Smooth muscle cell (in vitro differentiated cells): Measurements from ENCODE around the gene ROS1. TPM values are rescaled to one million over a fixed set of nuclear protein-coding genes. Genes with fewer than 3 reads are reported as not detected.
A peak's percentile ranks its signal among the peaks of the same experiment; 100 is the strongest.
"Not testable (repeated sequence)": the region's sequence is repeated elsewhere in the genome, so short reads cannot be mapped to it uniquely, and the experiment has no call there.

Experiments
- DNase-seq: peaks from one replicate; lab custom pipeline; 2025; ENCODE audit not compliant: unreplicated experiment; lab: John Stamatoyannopoulos, UW
- H2AFZ ChIP-seq: fragments of 200-600 bp; sonication (generic); 2 replicates; pipeline ENCODE4 v1.6.0; 2016; ENCODE audit warnings: antibody characterized with exemption, low read depth, mild to moderate bottlenecking
- H3F3A ChIP-seq: fragments of 200-600 bp; sonication (generic); 2 replicates; pipeline ENCODE4 v1.6.0; 2017; ENCODE audit warnings: antibody characterized with exemption, low read depth
- H3K27ac ChIP-seq: fragments of 200-600 bp; sonication (generic); 2 replicates; pipeline ENCODE4 v1.5.1; 2016; ENCODE audit warnings: low read depth, mild to moderate bottlenecking
- H3K27me3 ChIP-seq: fragments of 200-600 bp; sonication (generic); 2 replicates; pipeline ENCODE4 v1.6.1; 2016; ENCODE audit warnings: low read depth, mild to moderate bottlenecking
- H3K36me3 ChIP-seq: fragments of 200-600 bp; sonication (generic); 2 replicates; pipeline ENCODE4 v1.5.1; 2016; ENCODE audit warnings: low read depth
- H3K4me1 ChIP-seq: fragments of 200-600 bp; sonication (generic); 2 replicates; pipeline ENCODE4 v1.5.1; 2016; ENCODE audit warnings: low read depth
- H3K4me2 ChIP-seq: fragments of 200-600 bp; sonication (generic); 2 replicates; pipeline ENCODE4 v1.6.0; 2016; ENCODE audit warnings: mild to moderate bottlenecking
- H3K4me3 ChIP-seq: fragments of 200-600 bp; sonication (generic); 2 replicates; pipeline ENCODE4 v1.5.1; 2016; ENCODE audit warnings: mild to moderate bottlenecking
- H3K79me2 ChIP-seq: fragments of 200-600 bp; sonication (generic); 2 replicates; pipeline ENCODE4 v1.6.0; 2016; ENCODE audit warnings: low read depth, mild to moderate bottlenecking
- H3K9ac ChIP-seq: fragments of 200-600 bp; sonication (generic); 2 replicates; pipeline ENCODE4 v1.6.0; 2016; ENCODE audit warnings: low read depth
- H3K9me3 ChIP-seq: fragments of 200-600 bp; sonication (generic); replicated peaks from 2 replicates; pipeline ENCODE4 v1.5.1; 2016; ENCODE audit warnings: low read depth
- H4K20me1 ChIP-seq: fragments of 200-600 bp; sonication (generic); 2 replicates; pipeline ENCODE4 v1.6.0; 2016; ENCODE audit warnings: low read depth
- CTCF ChIP-seq: fragments of 200-600 bp; sonication (generic); IDR thresholded peaks from 2 replicates; pipeline ENCODE4 v1.5.1; 2017; ENCODE audit warnings: borderline replicate concordance, mild to moderate bottlenecking, antibody characterized with exemption; ENCODE audit not compliant: insufficient read depth, poor library complexity, severe bottlenecking
- WGBS: methylation state at CpG from one replicate; pipeline ENCODE4 v1.1.7; 2016; ENCODE audit warnings: low lambda C conversion rate; 5-methylcytosine and 5-hydroxymethylcytosine counted together
- polyA plus RNA-seq: library from polyadenylated mRNA; unstranded; fragments of >200 nt; fragmentation: Nextera tagmentation; extraction: Ambion mirVana; gene quantifications from 2 replicates; pipeline ENCODE4 v1.2.1, GENCODE V29; 2016
- total RNA-seq: library from RNA; depleted of rRNA; stranded (reverse); fragments of >200 nt; gene quantifications from 2 replicates; pipeline ENCODE4 v1.2.3, GENCODE V29; 2014

Gene ROS1
- total and polyA plus RNA-seq, 2 experiments from 2014 or later, result 0.03 to 0.09 TPM

- DNase-seq, result no peak
- H3F3A ChIP-seq, result peaks cover 26% of the 10 kb centered on the region
- no peak overlapping the region for H3K4me3 ChIP-seq
- peaks cover 46% of the 10 kb centered on the region for H3K4me1 ChIP-seq
- H3K27me3 ChIP-seq, result no peaks in the 10 kb centered on the region
- TF ChIP-seq CTCF, result no peak
- H3K9me3 ChIP-seq, result no peaks in the 10 kb centered on the region
- peak overlapping the region; percentile 13 for H2AFZ ChIP-seq
- peak overlapping the region; percentile 80 for H3K4me2 ChIP-seq
- H3K27ac ChIP-seq, result peak overlapping the region; percentile 100
- no peaks in the 10 kb centered on the region for H3K36me3 ChIP-seq
- 57% methylated on average over 3 of the region's 3 CpGs for WGBS
- H3K9ac ChIP-seq, result no peak overlapping the region
- no peaks in the 10 kb centered on the region for H3K79me2 ChIP-seq
- H4K20me1 ChIP-seq, result no peaks in the 10 kb centered on the region
Measured at GRCh38 chr6:117446861-117447260, 21.1 kb upstream of the ROS1 start.

GRCh38 chr6:117444600-117444999, 18.9 kb upstream of the ROS1 start:
- no peaks in the 10 kb centered on the region for H3K79me2 ChIP-seq
- H2AFZ ChIP-seq, result peak overlapping the region; percentile 26
- H3K36me3 ChIP-seq, result no peaks in the 10 kb centered on the region
- H3K9me3 ChIP-seq, result no peaks in the 10 kb centered on the region
- TF ChIP-seq CTCF, result no peak
- peaks cover 31% of the 10 kb centered on the region for H3K4me1 ChIP-seq
- H3K4me2 ChIP-seq, result peak overlapping the region; percentile 8
- H3K27me3 ChIP-seq, result no peaks in the 10 kb centered on the region
- 56% methylated on average over 2 of the region's 2 CpGs for WGBS
- H3K27ac ChIP-seq, result peak overlapping the region; percentile 32
- no peak overlapping the region for H3K4me3 ChIP-seq
- H4K20me1 ChIP-seq, result no peaks in the 10 kb centered on the region
- H3F3A ChIP-seq, result peaks cover 21% of the 10 kb centered on the region
- no peak overlapping the region for H3K9ac ChIP-seq
- DNase-seq, result no peak

GRCh38 chr6:117442313-117442712, 16.6 kb upstream of the ROS1 start:
- H3K79me2 ChIP-seq, H4K20me1 ChIP-seq, H3K27me3 ChIP-seq, H3K4me2 ChIP-seq, H3F3A ChIP-seq, DNase-seq, H3K36me3 ChIP-seq, H3K9ac ChIP-seq, H3K4me3 ChIP-seq, H2AFZ ChIP-seq, H3K9me3 ChIP-seq: not testable (repeated sequence)
- Histone ChIP-seq H3K27ac (peak overlapping the region; percentile 88), H3K4me1 (peaks cover 10% of the 10 kb centered on the region)
- 93% methylated on average over 8 of the region's 8 CpGs for WGBS

- H3K27ac ChIP-seq, result peak overlapping the region; percentile 88
- H3K4me3 ChIP-seq, result no peak overlapping the region
- TF ChIP-seq CTCF, result no peak
Measured at GRCh38 chr6:117441824-117442264, 16.1 kb upstream of the ROS1 start.

More at GRCh38 chr6:117441824-117442264, 16.1 kb upstream of the ROS1 start:
- 72% methylated on average over 2 of the region's 2 CpGs for WGBS
- Histone ChIP-seq H3F3A (no peaks in the 10 kb centered on the region), H3K79me2 (no peaks in the 10 kb centered on the region), H3K4me1 (peaks cover 7% of the 10 kb centered on the region), H4K20me1 (no peaks in the 10 kb centered on the region), H3K9ac (peak overlapping the region; percentile 26), H3K27me3 (no peaks in the 10 kb centered on the region), H3K4me2 (peak overlapping the region; percentile 42), H3K9me3 (no peaks in the 10 kb centered on the region), H3K36me3 (no peaks in the 10 kb centered on the region), H2AFZ (no peak overlapping the region)
- DNase-seq, result no peak
